NCI-H1092 (cell line): Measurements from ENCODE around the gene SPINK6.

ENCODE experiments used
- DNase-seq: peaks from one replicate; lab custom pipeline; 2025; lab: John Stamatoyannopoulos, UW

Gene SPINK6

GRCh38 chr5:148202531-148203203, at the start of gene SPINK6:
SPINK6 (plus strand) TSS chr5:148203042; CDS start chr5:148203097, 55 bp downstream.
- DNase-seq: no peak

- DNase-seq: no peak
These were observed 46.2 kb upstream of the SPINK6 start for GRCh38 chr5:148156609-148157008.

- DNase-seq: no peak
These were observed 40.8 kb upstream of the SPINK6 start for GRCh38 chr5:148162038-148162437.

- no peak for DNase-seq
These were observed 39.5 kb upstream of the SPINK6 start for GRCh38 chr5:148163345-148163744.

- no peak for DNase-seq
These were observed 36.1 kb upstream of the SPINK6 start for GRCh38 chr5:148166550-148167283.

GRCh38 chr5:148168246-148168645, 34.6 kb upstream of the SPINK6 start, which contains the start of gene SPINK14:
SPINK14 (plus strand) TSS chr5:148168546; CDS start chr5:148169733, 1,187 bp downstream.
- no peak for DNase-seq

GRCh38 chr5:148172377-148172776, 30.5 kb upstream of the SPINK6 start:
- no peak for DNase-seq

- DNase-seq: no peak
These were observed 26.4 kb upstream of the SPINK6 start for GRCh38 chr5:148176480-148176879.

- DNase-seq: no peak
These were observed 25.6 kb upstream of the SPINK6 start for GRCh38 chr5:148177207-148177606.

- peak; percentile 8 for DNase-seq
These were observed 23.5 kb upstream of the SPINK6 start for GRCh38 chr5:148179234-148179824.

- DNase-seq: no peak
These were observed 16.4 kb upstream of the SPINK6 start for GRCh38 chr5:148186248-148187003.

GRCh38 chr5:148191010-148191409, 11.8 kb upstream of the SPINK6 start:
- no peak for DNase-seq

GRCh38 chr5:148193202-148193601, 9.6 kb upstream of the SPINK6 start:
- DNase-seq: no peak

- DNase-seq: no peak
These were observed 1.7 kb upstream of the SPINK6 start for GRCh38 chr5:148201151-148201550.

GRCh38 chr5:148205044-148205806, 2.4 kb downstream of the SPINK6 start:
- DNase-seq: no peak

GRCh38 chr5:148205865-148206264, 3.0 kb downstream of the SPINK6 start:
- DNase-seq: no peak

GRCh38 chr5:148206620-148207019, 3.8 kb downstream of the SPINK6 start:
- no peak for DNase-seq

GRCh38 chr5:148208226-148208625, 5.4 kb downstream of the SPINK6 start:
- DNase-seq: no peak

- peak; percentile 10 for DNase-seq
These were observed 6.4 kb downstream of the SPINK6 start for GRCh38 chr5:148209151-148209770.

GRCh38 chr5:148214665-148215185, 11.9 kb downstream of the SPINK6 start:
- DNase-seq: no peak

GRCh38 chr5:148221508-148221907, 18.7 kb downstream of the SPINK6 start:
- DNase-seq: no peak
